Measurements from ENCODE around the gene SMIM8. TPM values are rescaled to one million over a fixed set of nuclear protein-coding genes. Genes with fewer than 3 reads are reported as not detected.

The SMIM8 gene
- total RNA-seq, 1 experiment from 2014 or later = 5.3 TPM

- no peak for DNase-seq (ENCODE audit: low spot score)
Observed at GRCh38 chr6:87334683-87335082, 12.3 kb downstream of the SMIM8 start.

- no peak for DNase-seq (ENCODE audit: low spot score)
Observed at GRCh38 chr6:87336367-87336766, 14.0 kb downstream of the SMIM8 start.

GRCh38 chr6:87340230-87340629, 17.8 kb downstream of the SMIM8 start:
- no peak for DNase-seq (ENCODE audit: low spot score)

GRCh38 chr6:87341158-87341557, 18.8 kb downstream of the SMIM8 start:
- no peak for DNase-seq (ENCODE audit: low spot score)

GRCh38 chr6:87341899-87342298, 19.5 kb downstream of the SMIM8 start:
- no peak for DNase-seq (ENCODE audit: low spot score)

- no peak for DNase-seq (ENCODE audit: low spot score)
Observed at GRCh38 chr6:87342829-87343228, 20.4 kb downstream of the SMIM8 start.

GRCh38 chr6:87344731-87345130, 22.3 kb downstream of the SMIM8 start, which contains the start of gene C6orf163:
Gene C6orf163, plus strand, starts transcription at chr6:87344813. Its CDS starts 287 bp downstream, at chr6:87345100.
- no peak for DNase-seq (ENCODE audit: low spot score)

- DNase-seq (ENCODE audit: low spot score) = no peak
Observed at GRCh38 chr6:87346700-87347099, 24.3 kb downstream of the SMIM8 start.

GRCh38 chr6:87349896-87350295, 27.5 kb downstream of the SMIM8 start:
- no peak for DNase-seq (ENCODE audit: low spot score)

- no peak for DNase-seq (ENCODE audit: low spot score)
Observed at GRCh38 chr6:87350516-87350915, 28.1 kb downstream of the SMIM8 start.

GRCh38 chr6:87351583-87351982, 29.2 kb downstream of the SMIM8 start:
- DNase-seq (ENCODE audit: low spot score) = no peak

GRCh38 chr6:87356181-87356580, 33.8 kb downstream of the SMIM8 start:
- DNase-seq (ENCODE audit: low spot score) = no peak

- DNase-seq (ENCODE audit: low spot score) = no peak
Observed at GRCh38 chr6:87357479-87358196, 35.2 kb downstream of the SMIM8 start.

GRCh38 chr6:87364602-87365252, 42.3 kb downstream of the SMIM8 start:
- DNase-seq (ENCODE audit: low spot score) = no peak

- no peak for DNase-seq (ENCODE audit: low spot score)
Observed at GRCh38 chr6:87366072-87366827, 43.9 kb downstream of the SMIM8 start.

GRCh38 chr6:87366899-87367298, 44.5 kb downstream of the SMIM8 start:
- no peak for DNase-seq (ENCODE audit: low spot score)

- no peak for DNase-seq (ENCODE audit: low spot score)
Observed at GRCh38 chr6:87373377-87373776, 51.0 kb downstream of the SMIM8 start.

- no peak for DNase-seq (ENCODE audit: low spot score)
Observed at GRCh38 chr6:87375315-87375714, 52.9 kb downstream of the SMIM8 start.

GRCh38 chr6:87376643-87377042, 54.3 kb downstream of the SMIM8 start:
- DNase-seq (ENCODE audit: low spot score) = no peak

- DNase-seq (ENCODE audit: low spot score) = no peak
Observed at GRCh38 chr6:87378947-87379346, 56.6 kb downstream of the SMIM8 start.

- no peak for DNase-seq (ENCODE audit: low spot score)
Observed at GRCh38 chr6:87382861-87383260, 60.5 kb downstream of the SMIM8 start.

- DNase-seq (ENCODE audit: low spot score) = no peak
Observed at GRCh38 chr6:87384038-87384437, 61.6 kb downstream of the SMIM8 start.

GRCh38 chr6:87384449-87384848, 62.1 kb downstream of the SMIM8 start:
- no peak for DNase-seq (ENCODE audit: low spot score)
